Lower leg skin (tissue), 4 donors: Measurements from ENCODE around the gene GNB1L. TPM values are rescaled to one million over a fixed set of nuclear protein-coding genes. Genes with fewer than 3 reads are reported as not detected.
A peak's percentile ranks its signal among the peaks of the same experiment; 100 is the strongest.
"Not testable (repeated sequence)": the region's sequence is repeated elsewhere in the genome, so short reads cannot be mapped to it uniquely, and the experiment has no call there.

Experiments
- DNase-seq, 2 donors: peaks; one replicate each; pipeline ENCODE4 v3.0.0-alpha.2; 2019; ENCODE audit warnings: low spot score in 2 of 2
- H3K4me3 ChIP-seq: fragments of 200-600 bp; sonication (generic); 2 replicates; pipeline ENCODE4 v1.5.1; 2017; ENCODE audit warnings: mild to moderate bottlenecking, low read depth; ENCODE audit not compliant: poor library complexity, severe bottlenecking
- CTCF ChIP-seq, 3 donors: fragments of 450-650 bp; IDR thresholded peaks; one replicate each; pipeline ENCODE4 v1.5.1; 2016; ENCODE audit warnings: antibody characterized with exemption in 3 of 3, mild to moderate bottlenecking in 3 of 3, moderate library complexity in 2 of 3
- POLR2A ChIP-seq, 2 donors: fragments of 450-650 bp; IDR thresholded peaks; one replicate each; pipeline ENCODE4 v1.6.1; 2016 to 2017; ENCODE audit warnings: antibody characterized with exemption in 2 of 2, mild to moderate bottlenecking in 1 of 2, moderate library complexity in 1 of 2
- WGBS, 2 donors: methylation state at CpG; one replicate each; pipeline ENCODE4 v1.1.5; 2018; 5-methylcytosine and 5-hydroxymethylcytosine counted together
- intact Hi-C: fragments of 100-400 bp; cut with DNase I; formaldehyde crosslinking; loops from one replicate; pipeline ENCODE4 v1.15.0; 2023; ENCODE audit warnings: low total_unique reads
- total RNA-seq, 4 donors: library from RNA; depleted of rRNA; stranded (reverse); fragments of >200 nt; gene quantifications; one replicate each; pipeline ENCODE4 v1.1.0, GENCODE V29; 2016

The GNB1L gene
- total RNA-seq, 4 donors from 2014 or later = 10.0 to 16.2 (median 11.2) TPM

- DNase-seq = no peak
- intact Hi-C loops = no loop called here
- no peak for TF ChIP-seq CTCF (IDR thresholded peaks at IDR 0.05)
- no peak for TF ChIP-seq POLR2A (IDR thresholded peaks at IDR 0.05)
- WGBS, 2 donors = 38 to 43% methylated on average over 11 to 12 of the region's 12 CpGs
- H3K4me3 ChIP-seq = no peak overlapping the region
These were observed 32.1 kb upstream of the GNB1L start for GRCh38 chr22:19886605-19887255.

GRCh38 chr22:19885841-19886592 lies 31.3 kb upstream of the GNB1L start:
- H3K4me3 ChIP-seq = no peak overlapping the region
- TF ChIP-seq POLR2A (IDR thresholded peaks at IDR 0.05) (no peak), CTCF (IDR thresholded peaks at IDR 0.05) (no peak)
- intact Hi-C loops = no loop called here
- no peak for DNase-seq
- 69 to 84% methylated on average over 15 of the region's 15 CpGs for WGBS, 2 donors

- WGBS, 2 donors = 77 to 88% methylated on average over 15 to 21 of the region's 26 CpGs
- no peak overlapping the region for H3K4me3 ChIP-seq
- no peak for TF ChIP-seq POLR2A (IDR thresholded peaks at IDR 0.05)
- no peak for TF ChIP-seq CTCF (IDR thresholded peaks at IDR 0.05)
- intact Hi-C loops = no loop called here
- DNase-seq = no peak
These were observed 30.5 kb upstream of the GNB1L start for GRCh38 chr22:19884954-19885751.

GRCh38 chr22:19884161-19884953 lies 29.7 kb upstream of the GNB1L start:
- H3K4me3 ChIP-seq = no peak overlapping the region
- 83 to 86% methylated on average over 7 to 12 of the region's 15 CpGs for WGBS, 2 donors
- peak in 1 of 2 donors; percentile 85 for DNase-seq
- TF ChIP-seq CTCF (IDR thresholded peaks at IDR 0.05) (no peak), POLR2A (IDR thresholded peaks at IDR 0.05) (no peak)
- intact Hi-C loops = no loop called here

GRCh38 chr22:19883446-19883845 lies 28.8 kb upstream of the GNB1L start:
- DNase-seq, H3K4me3 ChIP-seq, intact Hi-C loops: not testable (repeated sequence)
- 96 to 98% methylated on average over 8 of the region's 8 CpGs for WGBS, 2 donors
